ENCODE measurements around the gene AGFG1.

DNA sequence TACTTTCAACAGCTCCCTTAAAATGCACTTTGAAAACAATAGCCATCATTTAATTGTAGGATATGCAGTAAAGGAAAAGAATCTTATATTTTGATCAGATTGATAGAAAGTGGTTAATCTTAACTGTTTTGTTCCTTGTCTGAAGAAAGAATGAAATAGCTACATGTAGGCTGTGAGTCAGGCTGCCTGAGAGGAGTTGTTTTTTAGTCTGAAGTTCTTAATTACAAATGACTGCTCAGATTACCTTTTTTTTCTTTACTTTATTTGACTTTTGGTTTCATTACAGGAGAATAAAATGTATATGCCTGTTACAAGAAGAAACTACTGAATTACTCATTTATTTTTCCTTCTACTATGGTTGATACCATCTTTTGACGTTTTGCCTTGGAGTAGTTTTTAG is 56.8 kb downstream of the AGFG1 start:
- TF ChIP-seq CTCF (IDR thresholded peaks at IDR 0.05; ENCODE audit: borderline replicate concordance, extremely low read depth, low read length, poor library complexity, severe bottlenecking) (no peak), EZH2 (IDR thresholded peaks at IDR 0.05; ENCODE audit: borderline replicate concordance, low read depth, low read length, severe bottlenecking) (no peak)
